Mammary epithelial cell (primary cell): Measurements from ENCODE around the gene RORB.

ENCODE experiments used
- CTCF ChIP-seq, 2 donors: IDR thresholded peaks in 1 of 2; conservative IDR thresholded peaks in 1 of 2; 2 replicates each; pipeline ENCODE4 v1.5.1; 2011 to 2012; ENCODE audit warnings: inconsistent platforms in 2 of 2, low read length in 2 of 2, mild to moderate bottlenecking in 2 of 2, control low read depth in 1 of 2, low read depth in 1 of 2; ENCODE audit not compliant: insufficient read depth in 1 of 2; ENCODE audit errors: extremely low read depth in 1 of 2
- EZH2 ChIP-seq: IDR thresholded peaks from 2 replicates; pipeline ENCODE4 v1.6.1; 2012; ENCODE audit warnings: low read length, inconsistent platforms, borderline replicate concordance

GRCh38 chr9:74493512-74493911 lies 3.6 kb upstream of the RORB start:
- TF ChIP-seq CTCF (conservative IDR thresholded peaks at IDR 0.05 in 1 of 2, IDR thresholded peaks at IDR 0.05 in 1 of 2; ENCODE audit: extremely low read depth in 1 of 2, insufficient read depth in 1 of 2, low read depth in 1 of 2, low read length in 2 of 2): no peak
- TF ChIP-seq EZH2: no peak
